NCI-H82 treated with DMSO at 0.1 percent for 48 hours (cell line): Measurements from ENCODE around the gene ZDHHC1.

Source experiments
- DNase-seq: peaks from one replicate; lab custom pipeline; 2025; ENCODE audit not compliant: unreplicated experiment; lab: John Stamatoyannopoulos, UW

ZDHHC1 gene, protein sequence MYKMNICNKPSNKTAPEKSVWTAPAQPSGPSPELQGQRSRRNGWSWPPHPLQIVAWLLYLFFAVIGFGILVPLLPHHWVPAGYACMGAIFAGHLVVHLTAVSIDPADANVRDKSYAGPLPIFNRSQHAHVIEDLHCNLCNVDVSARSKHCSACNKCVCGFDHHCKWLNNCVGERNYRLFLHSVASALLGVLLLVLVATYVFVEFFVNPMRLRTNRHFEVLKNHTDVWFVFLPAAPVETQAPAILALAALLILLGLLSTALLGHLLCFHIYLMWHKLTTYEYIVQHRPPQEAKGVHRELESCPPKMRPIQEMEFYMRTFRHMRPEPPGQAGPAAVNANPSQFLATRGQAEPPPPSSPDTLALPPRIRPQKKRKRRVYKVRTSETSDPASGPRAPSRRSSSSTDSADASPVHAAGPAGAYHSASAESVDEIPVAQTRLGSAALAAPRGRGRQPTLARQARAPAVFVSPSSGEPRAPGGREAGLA

DNA sequence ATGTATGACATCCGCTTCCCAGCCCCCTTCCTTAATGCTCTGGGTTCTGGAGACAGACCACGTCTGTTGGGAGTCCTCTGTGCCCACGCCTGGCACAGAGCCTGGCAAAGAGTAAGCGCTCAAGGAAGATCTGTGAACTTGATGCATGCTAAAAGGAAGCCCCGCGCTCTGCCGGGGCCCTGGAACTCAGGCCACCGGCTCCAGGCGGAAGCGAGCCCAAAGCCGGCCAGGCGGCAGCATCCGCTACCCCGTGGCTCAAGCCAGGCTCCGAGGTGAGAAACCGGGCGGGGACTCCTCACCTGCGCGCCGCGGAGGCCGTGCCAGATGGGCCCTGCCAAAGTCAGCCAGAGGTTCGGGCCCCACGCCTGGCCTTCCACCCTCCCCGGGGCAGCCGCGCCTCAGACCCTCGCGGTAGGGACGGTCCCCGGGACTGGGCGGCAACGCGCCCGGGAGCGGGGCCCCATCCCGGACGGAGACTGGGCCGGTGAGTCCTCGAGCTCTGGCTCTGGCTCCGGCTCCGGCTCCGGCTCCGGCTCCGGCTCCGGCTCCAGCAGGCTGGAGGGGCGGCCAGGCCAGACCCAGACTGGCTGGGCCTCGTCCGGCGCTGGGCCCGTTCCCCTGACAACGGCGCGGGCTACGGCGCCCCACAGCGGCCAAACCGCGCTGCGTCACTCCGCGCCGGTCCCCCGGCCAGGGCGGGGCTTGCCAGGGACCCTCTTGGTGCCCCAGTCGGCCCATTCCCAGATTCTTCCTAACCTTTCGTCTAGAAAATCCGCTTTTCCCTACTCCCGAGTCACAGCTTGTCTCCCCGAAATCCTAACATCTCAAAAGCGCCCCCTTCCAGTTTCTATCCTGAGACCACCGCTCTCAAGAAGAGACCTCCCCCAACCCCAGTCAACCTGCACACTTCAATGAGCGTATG lies at the start of gene ZDHHC1:
Gene ZDHHC1, minus strand, starts transcription at position 606 of the 922 bp plus-strand sequence. CDS start 8,702 bp downstream, outside the sequence.
- DNase-seq, result no peak

DNA sequence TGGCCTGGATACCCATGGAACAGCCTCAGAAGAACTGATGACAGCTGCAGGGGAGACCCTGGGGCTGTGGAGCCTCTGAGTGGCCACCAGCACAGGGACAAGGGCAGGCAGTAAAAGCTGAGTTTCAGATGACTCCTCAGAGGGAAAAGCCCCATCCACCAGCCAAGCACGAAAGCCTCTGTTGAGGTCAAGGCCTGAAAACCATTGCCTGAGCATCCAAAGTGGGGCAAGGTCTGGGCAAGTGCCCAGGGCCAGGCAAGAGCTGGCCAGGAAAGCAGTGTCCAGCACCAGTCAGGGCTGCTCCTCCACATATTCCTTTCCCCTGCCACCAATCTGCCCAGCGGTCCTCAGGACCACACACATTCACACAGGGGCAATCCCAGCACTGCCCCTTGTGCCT lies 48.3 kb upstream of the ZDHHC1 start:
- no peak for DNase-seq

DNA sequence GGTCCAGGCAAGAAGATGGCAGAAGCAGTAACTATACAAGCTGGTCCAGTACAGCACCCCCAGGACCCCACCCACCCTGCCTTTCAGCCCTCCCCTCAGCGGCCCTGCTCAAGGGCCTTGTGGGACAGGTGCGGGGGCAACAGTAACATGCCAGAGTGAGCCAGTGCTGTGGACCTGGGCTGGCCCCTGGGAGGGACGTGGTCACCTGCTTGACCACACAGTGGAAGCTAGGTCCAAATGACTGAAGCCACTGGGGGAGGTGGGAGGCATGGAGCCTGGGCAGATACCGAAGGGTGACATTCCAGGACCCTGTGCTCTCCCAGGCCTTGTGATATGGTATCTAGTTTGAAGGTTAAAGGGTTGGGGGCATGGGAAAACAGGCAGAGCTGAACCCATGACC lies 47.4 kb upstream of the ZDHHC1 start:
- DNase-seq, result no peak

DNA sequence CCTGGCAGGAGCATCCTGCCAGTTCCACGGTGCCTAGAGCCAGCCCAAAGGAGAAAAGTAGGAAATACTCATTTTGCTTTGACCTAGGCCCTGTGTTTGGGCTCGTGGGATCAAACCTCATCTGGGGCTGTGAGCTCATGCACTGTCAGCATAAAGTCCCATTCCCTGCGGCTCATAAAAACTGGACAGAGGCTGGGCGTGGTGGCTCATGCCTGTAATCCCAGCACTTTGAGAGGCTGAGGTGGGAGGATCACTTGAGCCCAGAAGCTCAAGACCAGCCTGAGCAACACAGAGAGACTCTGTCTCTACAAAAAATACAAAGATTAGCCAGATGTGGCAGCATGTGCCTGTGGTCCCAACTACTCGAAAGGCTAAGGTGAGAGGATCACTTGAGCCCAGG lies 46.8 kb upstream of the ZDHHC1 start:
- no peak for DNase-seq

DNA sequence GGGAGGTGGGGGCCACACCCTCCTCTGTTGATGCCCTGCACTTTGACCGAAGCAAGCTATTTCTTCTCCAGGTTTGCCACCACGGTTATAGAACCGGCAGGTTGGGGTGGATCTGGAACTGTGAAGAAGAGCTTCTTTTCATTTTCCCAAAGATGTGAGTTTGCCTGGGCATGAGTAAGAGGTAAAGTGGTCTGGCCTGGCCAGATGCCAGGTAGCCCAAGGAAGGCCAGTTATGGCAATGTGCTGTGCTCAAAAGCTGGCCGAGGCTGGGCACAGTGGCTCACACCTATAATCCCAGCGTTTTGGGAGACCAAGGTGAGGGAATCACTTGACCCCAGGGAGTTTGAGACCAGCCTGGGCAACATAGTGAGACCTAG lies 46.0 kb upstream of the ZDHHC1 start:
- no peak for DNase-seq

DNA sequence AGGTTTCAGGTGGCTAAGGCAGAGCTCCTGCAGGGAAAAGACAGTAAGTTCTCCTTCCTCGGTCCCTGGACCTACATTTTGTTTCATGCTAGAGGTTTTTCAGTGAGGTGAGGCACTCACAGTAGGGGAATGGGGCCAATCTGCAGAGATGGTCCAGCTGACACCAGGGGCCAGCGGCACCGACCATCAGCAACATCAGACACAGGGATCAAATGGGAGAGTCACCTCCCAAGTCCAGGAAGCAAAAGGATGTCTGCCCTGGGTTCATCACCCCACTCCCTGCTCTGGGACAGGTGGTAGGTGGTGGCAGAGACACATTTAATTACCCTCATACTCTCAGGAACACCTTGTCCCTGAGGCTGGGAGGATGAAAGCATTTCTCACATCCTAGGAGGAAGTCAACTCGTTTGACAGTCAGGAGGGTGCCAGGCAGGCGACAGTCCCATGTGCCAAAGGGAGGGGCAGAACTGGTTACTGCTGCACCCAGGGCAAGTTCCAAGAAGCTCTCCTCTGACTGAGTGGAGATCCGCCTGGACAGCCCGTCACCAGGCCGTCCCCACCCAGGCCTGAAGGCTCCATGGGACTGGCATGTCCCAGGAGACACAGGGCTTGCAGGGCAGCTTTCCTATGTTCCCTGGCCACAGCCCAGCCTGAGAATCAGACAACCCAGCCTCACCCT lies 45.5 kb upstream of the ZDHHC1 start:
- DNase-seq, result no peak

DNA sequence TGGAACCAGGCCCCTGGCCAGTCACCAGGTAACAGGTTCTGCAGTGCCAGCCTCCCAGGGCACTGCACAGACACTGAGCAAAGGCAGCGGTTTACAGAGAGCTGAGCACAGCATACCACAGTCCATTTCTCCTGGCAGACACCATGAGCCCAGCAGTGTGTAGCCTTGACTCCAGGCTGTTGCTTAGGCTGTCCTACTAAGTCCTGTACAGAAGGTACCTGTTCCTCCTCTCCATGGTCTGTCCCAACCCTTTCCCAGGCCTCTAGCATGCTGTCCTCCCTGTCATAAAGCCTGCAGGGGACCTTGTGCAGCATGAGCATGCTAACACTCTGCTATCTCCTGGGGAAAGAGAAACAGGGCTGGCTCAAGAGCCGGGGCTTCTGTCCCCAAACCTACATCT lies 44.7 kb upstream of the ZDHHC1 start:
- DNase-seq, result no peak

DNA sequence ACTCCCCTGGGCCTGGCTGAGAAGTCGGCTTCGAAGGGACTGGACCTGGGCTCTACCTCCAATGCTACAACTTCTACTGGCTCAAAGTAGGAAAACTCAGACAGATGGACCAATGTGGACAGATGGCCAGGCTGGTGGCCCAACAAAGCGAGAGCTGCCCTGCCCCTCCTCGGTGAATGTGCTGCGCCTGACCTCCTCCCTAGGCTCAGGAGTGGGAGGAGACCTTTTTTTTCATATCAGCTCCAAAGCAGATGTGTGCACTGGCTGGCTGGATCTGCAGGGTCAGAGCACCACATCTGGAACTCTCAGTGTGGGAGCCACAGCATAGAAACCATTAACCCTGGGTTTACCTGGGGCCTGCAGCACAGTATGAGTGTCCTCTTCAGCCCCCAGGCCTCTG lies 43.9 kb upstream of the ZDHHC1 start:
- no peak for DNase-seq

DNA sequence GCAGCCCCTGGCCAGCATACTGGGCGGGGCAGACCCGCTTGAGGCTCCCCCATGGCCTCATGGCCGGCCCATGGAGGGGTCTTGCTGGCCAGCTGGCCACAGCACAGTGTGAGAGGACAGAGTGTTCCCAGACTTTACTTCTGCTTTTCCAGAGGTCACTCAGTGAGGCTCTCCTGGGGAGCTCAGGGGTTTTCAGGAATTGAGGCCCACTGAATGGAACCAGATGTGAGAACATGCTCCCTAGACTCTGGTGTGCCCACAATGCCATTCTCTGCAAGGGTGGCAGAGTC lies 43.5 kb upstream of the ZDHHC1 start:
- DNase-seq, result no peak

DNA sequence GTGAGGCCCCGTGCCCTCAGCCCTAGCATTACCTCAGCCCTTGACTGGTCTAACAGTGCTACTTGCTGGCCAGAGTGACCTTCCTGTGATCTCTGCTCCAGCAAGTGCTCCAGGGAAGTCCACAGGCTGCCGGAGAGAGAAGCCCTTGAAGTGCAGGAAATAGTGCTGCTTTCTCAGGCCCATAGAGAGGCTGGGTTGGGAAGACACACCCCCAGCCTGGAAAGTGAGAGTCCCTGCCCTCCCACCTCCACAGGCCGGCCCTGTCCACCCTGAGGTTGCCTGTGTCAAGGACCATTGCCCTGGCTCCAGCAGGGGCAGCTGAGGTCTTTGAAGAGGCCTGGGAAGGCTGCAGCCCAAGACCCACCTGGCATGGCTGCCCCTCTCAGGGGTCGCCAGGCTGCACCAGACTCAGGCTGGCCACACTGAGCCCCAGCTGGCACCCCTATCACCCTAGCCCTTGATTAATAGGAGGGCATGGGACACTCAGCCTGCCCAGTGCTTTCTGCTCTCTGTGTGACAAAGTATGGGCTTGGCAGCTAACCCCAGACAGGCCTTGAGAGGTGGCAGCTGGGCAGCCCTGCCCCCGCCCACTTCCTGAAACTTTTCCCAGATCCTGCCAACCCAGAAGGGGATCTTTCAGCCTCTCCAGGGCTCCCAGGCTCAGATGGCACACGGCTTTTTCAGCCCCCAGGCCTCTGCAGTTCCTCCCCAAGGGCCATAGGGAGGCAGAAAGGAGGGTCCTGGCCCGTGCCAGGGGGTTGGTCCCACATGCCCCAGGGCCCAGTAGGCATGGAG lies 43.0 kb upstream of the ZDHHC1 start:
- no peak for DNase-seq

DNA sequence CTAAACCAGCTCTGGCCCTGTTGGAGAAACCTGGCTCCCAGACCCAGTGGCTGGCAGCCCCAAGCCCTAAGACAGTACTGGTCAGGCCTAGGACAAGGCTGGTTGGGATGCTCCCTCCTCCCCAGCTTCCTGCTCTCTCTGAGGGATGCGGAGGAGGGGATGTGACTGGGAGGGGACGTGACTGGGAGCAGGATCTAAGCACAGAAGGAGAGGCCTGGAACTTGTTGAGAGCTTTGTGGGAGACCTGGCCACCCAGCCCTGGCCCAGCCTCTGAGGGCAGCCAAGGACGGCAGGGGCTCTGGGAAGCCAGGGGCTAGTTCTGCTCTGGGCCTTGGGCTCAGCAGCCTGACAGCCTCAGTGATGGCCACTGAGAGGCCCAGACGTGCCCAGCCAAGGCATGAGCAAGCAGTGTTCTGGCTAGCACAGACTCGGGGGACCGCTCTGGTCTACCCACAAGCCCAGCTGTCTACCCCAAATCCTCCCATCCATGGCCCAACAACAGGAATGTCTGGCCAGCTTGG lies 41.9 kb upstream of the ZDHHC1 start:
- no peak for DNase-seq

DNA sequence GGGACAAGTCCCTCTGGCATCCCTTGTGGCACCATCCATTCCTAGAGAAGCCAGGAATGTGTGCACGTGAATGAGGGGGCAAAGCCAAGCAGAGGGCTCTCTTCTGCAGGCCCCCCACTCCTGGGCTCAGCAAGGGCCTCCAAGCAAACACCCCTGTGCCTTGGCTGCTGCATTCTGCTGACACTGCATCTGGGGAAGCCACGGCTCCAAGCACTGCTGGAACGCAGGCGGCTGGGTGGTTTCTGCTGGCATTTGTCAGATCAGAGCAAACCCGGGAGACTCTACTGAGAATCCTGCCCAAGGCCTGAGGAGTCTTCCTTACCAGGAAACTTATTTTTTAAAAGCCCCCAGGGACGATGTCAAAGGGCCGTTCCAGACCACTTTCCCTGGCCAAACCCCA lies 41.3 kb upstream of the ZDHHC1 start:
- no peak for DNase-seq

DNA sequence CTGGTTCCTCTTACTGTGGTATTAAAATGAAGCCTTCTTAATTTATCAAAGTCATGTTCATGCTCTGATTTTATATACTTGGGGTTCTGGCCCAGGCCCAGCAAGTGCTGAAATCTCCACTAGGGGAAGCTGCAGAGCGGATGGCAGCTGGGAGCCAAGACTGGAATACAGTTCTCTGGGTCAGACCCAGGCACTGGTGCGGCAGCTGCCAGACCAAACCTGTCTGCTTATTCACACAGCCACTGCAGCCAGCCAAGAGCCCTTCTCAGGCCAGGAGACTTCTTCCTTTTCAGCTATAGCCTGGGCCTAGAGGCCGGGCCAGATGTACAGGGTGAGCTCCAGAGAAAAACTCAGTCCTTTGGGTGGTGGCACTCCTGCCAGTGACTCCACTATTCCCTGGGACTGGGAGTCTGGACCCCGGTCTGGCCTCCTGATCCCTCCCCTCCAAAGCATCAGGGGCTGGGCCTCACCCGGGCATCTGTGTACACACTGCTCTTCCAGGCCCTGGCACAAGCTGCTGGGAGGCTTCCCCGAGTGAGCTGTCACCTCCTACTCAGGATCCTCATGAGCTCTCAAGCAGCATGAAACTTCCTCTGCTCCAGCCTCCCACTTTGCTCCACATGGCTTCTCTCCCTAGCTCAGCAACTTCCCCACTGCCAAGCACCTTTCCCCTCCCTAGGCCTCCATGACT lies 40.3 kb upstream of the ZDHHC1 start:
- DNase-seq, result no peak

DNA sequence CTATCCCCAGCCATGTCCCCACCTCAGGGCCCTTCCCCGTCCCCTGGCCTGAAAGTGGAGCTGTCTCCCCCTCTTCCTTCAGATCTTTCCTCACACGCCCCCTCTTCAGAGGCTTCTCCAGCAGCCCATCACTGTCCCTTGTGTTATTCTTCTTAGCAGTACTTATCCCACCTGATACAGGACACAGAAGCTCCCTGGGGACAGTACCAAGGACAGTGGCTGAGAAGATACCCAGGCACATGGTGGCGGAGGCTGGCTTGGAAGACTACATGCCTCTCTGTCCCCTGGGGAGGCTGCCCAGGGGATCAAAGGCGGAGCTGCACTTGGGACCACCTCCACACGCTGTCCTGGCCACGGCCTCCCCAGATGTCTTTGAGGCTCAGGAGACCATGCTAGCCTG lies 38.6 kb upstream of the ZDHHC1 start:
- DNase-seq, result no peak

DNA sequence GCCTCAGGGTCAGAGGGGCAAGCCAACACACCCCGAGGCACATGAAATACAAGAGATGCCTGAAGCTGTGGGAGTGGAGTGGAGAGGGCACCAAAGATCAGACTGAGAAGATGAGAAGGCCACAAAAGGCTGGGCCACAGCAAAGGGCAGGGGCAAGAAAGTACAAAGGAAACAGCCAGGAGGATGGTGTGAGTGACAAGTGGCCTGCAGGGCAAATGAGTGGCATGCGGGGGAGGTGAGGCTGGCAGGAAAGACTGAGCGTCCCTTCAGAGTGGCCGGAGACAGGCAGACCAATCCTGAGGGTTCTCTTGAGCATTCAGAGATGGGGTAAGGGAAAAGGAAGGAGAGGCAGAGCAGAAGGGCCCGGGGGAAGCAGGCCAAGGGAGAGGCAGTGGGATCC lies 37.8 kb upstream of the ZDHHC1 start:
- no peak for DNase-seq

DNA sequence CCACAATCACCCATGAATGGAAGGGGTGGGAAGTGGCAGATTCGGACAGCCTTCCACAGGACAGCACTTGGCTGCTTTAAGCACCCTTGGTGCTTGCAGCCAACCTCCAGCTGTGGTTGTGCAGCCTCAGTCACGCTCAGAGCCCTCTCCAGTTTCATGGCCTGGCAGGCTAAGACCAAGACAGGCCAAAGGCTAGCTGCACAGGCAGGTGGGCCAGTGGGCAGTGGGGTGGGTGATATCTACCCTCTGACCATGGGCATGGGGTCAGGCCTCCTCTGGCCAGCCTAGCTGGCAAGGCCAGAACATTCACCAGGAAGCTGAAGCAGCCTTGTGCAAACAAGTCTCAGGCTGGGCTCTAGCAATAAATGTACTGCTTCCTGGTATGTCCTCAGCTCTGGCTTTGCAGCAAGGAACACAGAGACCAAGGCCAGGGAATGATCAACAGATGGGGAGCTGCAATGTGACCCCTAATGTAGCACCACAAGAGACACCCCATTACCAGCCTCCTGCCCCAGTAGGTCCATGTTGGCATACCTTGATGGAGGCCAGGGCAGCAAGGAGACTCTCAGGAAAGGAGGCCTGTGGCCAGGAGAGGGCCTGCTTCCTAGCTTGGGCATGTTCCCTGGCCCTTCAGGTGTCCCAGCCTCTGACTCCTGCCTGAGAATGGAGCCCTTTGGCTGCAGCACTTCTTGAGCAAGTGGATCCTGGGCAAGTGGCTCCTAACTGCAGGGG lies 35.6 kb upstream of the ZDHHC1 start:
- no peak for DNase-seq

DNA sequence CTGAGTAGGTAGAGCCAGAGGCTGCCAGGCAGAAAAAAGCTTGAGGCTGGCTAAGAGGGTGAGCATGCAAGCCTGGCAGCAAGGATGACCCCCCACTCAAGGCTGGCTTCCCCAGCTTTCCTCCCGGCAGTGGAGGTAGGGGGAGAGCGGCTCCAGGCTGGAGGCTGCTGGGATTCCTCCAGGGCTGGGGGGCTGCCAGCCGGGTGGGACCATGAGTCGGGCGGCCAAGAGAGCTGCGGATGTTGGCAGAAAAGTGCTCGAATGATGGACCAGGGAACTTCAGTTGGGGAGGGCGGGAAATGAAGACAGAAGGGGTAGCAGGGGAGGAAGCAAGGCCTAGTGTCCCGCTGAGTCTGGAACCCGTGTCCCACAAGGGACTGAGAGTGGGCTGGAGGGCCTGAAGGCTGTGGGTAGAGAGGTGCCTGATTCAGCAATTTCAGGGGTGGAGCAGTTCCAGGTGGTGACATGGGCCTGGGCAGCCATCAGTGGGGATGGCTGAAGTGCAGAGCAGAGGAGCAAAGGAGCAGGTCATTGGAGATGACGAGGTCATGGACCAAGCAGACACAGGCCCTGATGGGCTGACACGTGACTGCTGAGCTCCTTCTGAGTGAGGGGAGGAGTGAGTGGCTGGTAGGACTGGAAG lies 34.9 kb upstream of the ZDHHC1 start:
- DNase-seq, result no peak

DNA sequence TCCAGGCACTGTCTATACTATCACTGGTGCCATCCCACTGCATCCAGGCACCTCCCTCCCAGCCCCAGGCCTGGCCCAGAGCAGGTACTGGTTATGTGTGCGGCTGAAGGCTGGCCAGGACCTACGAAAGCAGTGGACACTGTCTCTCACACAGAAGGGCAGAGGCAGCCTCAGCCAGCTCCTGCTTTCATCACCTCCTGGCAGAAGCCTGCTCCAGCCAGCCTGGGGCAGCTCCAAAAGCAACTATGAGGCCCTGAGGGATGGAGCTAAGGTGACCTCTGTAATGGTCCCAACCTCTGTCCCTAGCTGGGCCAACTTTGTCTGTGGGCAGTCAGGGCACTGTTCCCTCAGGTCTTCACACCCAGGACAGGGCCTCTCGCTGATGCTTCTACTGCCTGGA lies 33.5 kb upstream of the ZDHHC1 start:
- DNase-seq, result no peak

DNA sequence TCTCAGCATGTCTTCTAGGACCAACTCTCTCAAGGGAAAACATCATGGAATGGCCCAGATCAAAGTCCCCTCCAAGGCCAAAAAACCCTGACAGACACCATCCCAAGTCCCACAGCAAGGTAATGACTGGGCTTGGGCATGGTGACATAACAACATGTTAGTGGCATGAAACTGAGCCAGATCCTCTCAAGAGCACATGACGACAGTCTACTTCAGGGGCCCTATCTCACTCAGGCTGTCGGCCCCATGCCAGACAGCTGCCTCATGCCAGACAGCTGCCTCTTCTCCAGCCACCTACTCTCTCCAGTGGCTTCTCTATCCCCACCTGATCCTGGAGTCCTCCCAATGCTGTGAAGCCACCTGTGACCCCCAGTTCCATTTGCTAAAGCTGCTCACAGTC lies 33.1 kb upstream of the ZDHHC1 start:
- DNase-seq, result no peak
